Coronary artery (tissue), 2 donors: ENCODE data around the gene KCNN1.

Experiments used
- DNase-seq: peaks from one replicate; pipeline ENCODE4 v3.0.0-alpha.2; 2017; ENCODE audit warnings: low spot score
- H3K27ac ChIP-seq, 2 donors: fragments of 200-600 bp; sonication (generic); one replicate each; pipeline ENCODE4 v1.5.1; 2016 to 2019
- H3K4me3 ChIP-seq: fragments of 200-600 bp; sonication (generic); 2 replicates; pipeline ENCODE4 v1.5.1; 2016; ENCODE audit warnings: mild to moderate bottlenecking, moderate library complexity
- TF ChIP-seq, protein P1 (sequence below): fragments of 200-600 bp; sonication (generic); IDR thresholded peaks from one replicate; pipeline ENCODE4 v1.5.1; 2019; ENCODE audit warnings: antibody characterized with exemption

Gene KCNN1

DNA sequence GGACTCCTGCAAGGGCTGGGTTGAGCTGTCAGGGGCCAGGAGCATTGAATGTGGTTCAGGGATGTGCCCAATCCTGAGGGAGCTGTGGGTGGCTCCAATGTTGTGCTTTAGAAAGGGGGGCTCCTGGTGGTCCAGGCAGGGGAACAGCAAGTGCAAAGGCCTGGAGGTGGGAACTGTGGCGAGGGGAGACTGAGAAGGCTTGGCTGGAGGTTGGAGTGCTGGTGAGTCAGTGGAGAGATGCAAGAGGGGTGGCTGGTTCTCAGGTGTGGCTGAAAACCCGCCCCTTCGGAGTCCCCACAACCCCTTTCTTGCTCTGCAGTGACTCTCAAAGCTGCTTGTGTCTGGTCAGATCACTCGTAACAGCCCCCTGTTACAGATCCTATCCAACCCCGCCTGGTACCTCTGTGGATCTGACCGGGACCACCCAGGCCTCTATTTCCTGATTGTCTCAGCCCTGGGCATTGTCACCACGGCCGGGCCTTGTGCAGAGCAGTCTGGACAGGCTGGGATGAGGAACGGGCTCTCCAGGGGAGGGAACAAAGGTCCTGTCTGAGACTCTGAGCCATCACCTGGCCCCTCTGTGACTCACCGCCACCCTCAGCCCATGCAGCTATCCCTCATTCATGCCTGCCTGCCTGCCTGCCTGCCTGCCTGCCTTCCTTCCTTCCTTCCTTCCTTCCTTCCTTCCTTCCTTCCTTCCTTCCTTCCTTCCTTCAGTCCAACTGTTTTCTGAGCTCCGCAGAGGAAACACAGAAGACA is 1.4 kb upstream of the KCNN1 start:
- Histone ChIP-seq H3K4me3 (no peak overlapping the region), H3K27ac (no peak overlapping the region)
- no peak for DNase-seq

DNA sequence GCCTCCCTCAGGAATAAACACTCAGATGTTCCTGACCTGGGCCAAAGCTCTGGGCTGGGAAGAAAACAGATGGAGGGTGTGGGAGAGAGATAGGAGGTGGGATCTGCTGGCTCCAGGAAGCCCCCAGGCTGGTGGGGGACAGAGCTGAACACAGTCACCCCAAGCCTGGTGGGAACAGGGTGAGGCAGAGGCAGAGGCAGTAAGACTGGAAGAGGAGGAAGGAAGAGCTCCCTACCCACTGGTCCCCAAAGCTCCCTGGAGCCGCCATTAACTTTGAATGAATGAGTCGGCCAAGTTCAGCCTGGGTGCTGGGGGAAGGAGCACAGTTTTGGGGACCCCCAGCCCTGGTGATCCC is 801 bp upstream of the KCNN1 start:
- DNase-seq, result no peak
- Histone ChIP-seq H3K4me3 (no peak overlapping the region), H3K27ac (no peak overlapping the region)
- TF ChIP-seq, protein P1, sequence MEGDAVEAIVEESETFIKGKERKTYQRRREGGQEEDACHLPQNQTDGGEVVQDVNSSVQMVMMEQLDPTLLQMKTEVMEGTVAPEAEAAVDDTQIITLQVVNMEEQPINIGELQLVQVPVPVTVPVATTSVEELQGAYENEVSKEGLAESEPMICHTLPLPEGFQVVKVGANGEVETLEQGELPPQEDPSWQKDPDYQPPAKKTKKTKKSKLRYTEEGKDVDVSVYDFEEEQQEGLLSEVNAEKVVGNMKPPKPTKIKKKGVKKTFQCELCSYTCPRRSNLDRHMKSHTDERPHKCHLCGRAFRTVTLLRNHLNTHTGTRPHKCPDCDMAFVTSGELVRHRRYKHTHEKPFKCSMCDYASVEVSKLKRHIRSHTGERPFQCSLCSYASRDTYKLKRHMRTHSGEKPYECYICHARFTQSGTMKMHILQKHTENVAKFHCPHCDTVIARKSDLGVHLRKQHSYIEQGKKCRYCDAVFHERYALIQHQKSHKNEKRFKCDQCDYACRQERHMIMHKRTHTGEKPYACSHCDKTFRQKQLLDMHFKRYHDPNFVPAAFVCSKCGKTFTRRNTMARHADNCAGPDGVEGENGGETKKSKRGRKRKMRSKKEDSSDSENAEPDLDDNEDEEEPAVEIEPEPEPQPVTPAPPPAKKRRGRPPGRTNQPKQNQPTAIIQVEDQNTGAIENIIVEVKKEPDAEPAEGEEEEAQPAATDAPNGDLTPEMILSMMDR, result no peak

More for the DNA sequence above, 1.4 kb upstream of the KCNN1 start:
- TF ChIP-seq, protein P1, result no peak

DNA sequence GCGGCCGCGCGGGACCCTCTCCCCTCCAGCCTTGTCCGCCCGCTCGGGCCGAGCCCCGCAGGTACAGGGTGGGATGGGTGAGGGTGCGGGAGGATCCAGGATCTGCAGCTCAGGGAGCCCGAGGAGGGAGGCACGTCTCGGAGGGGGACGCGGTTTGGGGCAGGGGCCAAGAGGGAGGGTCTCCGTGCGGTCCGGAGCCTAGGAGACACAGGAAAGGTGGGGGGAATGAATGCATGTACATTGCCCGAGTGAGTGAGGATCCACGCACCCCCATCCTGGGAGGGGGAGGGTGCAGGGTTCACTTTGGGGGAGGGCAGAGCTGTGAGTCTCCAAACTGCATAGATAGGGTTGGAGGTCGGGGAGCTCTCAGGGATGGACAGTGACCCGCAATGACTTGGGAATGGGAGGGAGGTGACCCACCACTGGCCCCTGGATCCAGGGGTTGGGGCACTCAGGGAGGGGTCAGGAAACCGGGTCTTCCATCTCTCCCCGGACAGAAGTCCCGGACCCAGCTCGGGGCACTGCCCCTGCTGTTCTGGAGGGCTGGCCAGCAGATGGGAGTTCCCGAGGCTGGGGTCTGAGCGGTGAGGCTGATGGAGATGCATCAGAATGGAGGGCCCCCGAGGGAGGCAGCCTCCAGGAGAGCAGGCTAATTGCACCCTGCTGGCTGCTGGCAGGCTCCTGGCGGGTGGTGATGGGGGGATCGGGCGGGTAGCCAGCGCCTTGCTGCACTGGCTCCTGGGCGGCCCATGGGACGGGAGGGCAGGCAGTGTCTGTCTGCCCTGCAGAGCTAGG is 547 bp downstream of the KCNN1 start:
- TF ChIP-seq, protein P1, result no peak
- H3K4me3 ChIP-seq, result peak overlapping the region; percentile 54
- H3K27ac ChIP-seq, result no peak overlapping the region
- no peak for DNase-seq

DNA sequence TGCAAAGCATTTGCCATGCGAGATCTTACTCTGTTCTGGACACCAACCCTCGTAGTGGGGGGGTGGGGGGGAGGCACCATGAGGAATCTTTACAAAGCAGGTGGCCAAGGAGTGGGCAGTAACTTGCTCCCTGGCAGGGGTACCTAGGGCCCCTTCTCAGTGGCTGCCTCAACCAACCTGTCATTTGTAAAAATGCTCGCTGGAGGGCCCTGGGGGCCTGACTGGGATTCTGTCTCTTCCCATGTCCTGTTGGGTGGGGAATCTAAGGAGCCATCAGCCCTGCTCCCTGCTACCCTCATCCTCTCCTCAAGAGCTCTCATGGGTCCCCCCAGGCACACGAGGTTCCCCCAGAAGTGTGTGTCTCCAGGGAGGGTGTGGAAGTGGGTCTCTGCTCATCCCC is 1.5 kb downstream of the KCNN1 start:
- no peak overlapping the region for H3K4me3 ChIP-seq
- no peak for DNase-seq
- no peak overlapping the region for H3K27ac ChIP-seq
- TF ChIP-seq, protein P1, result no peak

DNA sequence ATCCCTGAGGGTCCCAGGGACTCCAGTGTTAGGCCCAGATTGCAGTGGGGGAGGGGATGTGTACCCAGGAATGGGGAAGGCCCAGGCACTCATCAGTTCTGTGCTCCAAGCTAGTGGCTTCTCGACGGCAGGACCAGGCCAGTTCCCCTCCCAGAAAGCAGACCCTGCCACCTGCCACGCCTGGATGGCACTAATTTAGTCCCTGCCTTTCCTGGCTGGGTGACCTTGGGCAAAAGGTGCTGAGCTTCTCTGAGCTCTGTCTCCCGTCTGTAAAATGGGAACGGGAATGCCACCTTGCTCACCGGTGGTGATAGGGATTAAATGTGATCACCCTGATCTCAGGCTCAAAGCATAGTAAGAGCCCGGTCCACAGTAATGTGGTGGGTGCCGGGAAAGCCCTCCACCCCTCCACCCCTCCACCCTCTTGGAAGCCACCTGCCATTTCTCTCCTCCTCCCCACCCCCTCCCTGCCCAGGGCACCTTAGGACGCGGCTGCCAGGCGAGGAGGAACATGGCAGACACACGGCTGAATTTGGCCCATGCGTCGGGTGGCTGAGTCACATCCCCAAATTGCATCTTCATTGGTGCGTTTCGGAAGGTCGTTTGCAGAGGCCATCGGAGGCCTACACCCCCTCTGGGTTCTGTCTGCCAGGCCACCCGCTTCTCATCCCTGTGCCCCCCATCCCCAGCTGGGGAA is 2.3 kb downstream of the KCNN1 start:
- TF ChIP-seq, protein P1, result no peak
- DNase-seq, result no peak
- H3K4me3 ChIP-seq, result no peak overlapping the region
- H3K27ac ChIP-seq, result no peak overlapping the region

DNA sequence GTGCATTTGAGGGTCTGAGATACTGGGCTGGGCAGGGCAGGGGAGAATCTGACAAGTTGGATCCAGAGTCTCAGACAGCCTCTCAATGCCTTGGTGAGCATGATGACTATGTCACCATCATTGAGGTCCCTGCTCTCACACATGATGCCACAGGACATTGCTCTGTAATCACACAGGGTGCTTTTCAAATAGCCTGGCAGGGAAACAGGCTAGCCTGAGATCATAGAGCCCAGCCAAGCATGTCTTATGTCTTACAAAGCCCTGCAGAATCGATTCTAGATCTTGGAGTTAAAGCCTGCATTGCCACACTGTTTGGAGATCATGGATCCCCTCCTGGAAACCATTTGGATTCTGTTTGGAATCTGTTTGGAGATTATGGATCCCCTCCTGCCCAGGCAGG is 5.3 kb downstream of the KCNN1 start:
- Histone ChIP-seq H3K27ac (no peak overlapping the region), H3K4me3 (no peak overlapping the region)
- DNase-seq, result no peak
- TF ChIP-seq, protein P1, result no peak
